T-helper 2 cell (primary cell): ENCODE measurements around the gene OFD1.

Experiments used
- DNase-seq, 5 experiments: peaks; one replicate each; pipeline versions ENCODE4 v3.0.0 to v3.0.0-alpha.2; 2012 to 2022

Gene OFD1

DNA sequence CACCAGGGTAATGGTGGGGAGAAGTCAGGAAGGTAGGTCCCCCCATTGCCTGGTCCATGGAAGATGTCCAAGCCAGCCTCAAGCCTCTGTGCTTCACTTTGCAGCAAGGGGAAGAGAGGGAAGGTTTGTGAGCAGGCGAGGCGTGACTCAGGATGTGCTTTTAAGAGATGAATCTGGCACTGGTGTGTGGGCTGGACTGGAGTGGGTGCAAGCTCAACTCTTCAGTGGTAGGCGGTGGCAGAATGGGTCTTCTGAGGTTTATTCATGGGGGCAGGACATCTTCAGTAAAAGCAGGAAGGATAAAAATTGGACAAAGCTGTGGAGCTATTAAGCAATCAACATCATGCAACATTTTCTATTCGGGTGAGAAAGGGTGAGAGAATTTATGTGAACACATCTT, 63.0 kb downstream of the OFD1 start:
- DNase-seq = no peak

GRCh38 chrX:13798184-13798583, 63.6 kb downstream of the OFD1 start:
- DNase-seq = no peak

GRCh38 chrX:13803116-13803515, 68.6 kb downstream of the OFD1 start:
- DNase-seq = no peak

DNA sequence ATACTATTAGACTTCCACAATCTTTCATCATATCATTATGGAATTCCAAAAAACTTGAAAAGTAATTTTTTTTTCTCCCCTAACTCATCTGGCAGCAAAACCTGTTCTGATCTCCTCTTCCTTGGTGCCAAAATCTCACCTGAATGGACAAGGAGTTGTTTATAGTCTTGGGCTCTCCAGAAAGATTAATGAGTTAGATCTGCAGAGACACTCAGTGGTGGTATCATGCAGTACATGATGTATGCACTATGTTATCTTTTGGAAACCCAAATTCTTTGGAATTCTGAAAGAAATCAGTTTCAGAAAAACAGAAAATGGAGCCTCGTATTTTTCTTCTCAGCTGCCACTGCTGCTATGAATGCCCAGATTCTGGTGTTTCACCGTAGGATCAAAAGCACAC, 70.7 kb downstream of the OFD1 start:
- no peak for DNase-seq

DNA sequence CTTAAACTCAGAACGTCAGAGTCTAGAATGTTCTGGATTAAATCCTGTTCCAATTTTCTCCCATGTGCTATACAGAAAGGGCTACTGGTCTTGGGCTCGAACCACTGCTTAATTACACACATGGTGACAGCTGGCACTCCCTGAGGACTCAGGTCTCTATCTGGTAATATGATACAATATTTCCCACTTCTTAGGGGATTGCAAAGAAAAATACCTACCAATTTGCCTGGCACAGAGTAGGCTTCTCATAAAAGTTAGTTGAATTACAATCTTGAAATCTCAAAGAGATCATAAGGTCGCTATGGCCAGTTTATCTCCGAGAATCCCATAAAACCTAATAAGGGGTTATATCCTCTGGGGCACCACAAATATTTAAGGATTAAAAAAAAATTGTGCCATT, 73.7 kb downstream of the OFD1 start:
- no peak for DNase-seq

- no peak for DNase-seq
These were observed 74.3 kb downstream of the OFD1 start for GRCh38 chrX:13808865-13809264.

DNA sequence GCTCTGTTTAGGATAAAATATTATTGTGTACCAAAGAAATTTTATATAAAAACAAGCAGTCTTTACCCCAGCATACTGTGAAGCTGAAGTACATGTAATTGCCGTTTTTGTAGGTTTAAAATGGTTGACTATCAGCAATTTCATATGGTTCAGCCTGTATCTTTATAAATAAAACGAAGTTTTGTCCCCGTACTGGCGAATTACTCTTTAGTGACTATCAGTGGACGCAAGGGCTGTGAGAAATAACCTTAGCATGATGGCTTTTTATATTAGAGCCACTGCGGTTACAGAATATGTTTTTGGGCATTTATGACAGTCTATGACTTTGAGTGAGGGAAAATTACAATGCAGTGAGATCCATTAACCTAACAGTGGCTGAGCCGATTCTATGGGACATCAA, 81.1 kb downstream of the OFD1 start:
- DNase-seq = no peak

DNA sequence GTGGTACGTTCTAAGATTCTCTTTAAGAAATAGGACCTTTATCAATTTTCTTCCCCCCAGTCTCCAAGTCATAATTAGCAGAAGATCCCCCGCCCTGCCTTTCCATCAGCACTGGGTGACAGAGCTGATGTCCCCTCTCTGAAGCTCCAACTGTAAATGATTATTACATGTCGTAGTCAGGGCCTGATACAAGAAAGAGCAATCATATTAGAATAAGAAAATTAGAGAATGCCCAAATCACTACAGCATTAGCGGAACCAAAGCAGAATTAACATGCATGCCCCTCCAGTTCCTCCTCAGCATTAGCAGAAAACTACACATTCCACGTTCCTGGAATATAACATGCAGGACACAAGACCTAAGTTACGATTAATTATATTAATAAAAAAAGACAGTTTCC, 81.6 kb downstream of the OFD1 start:
- no peak for DNase-seq

GRCh38 chrX:13816643-13817627, 82.4 kb downstream of the OFD1 start, which contains the start of gene GPM6B:
Gene GPM6B (minus strand): TSS chrX:13817093. CDS start chrX:13816904, 189 bp downstream.
- no peak for DNase-seq
